Measurements from ENCODE around the gene KRTAP23-1. TPM values are rescaled to one million over a fixed set of nuclear protein-coding genes. Genes with fewer than 3 reads are reported as not detected.

KRTAP23-1 gene
- total RNA-seq, 1 donor = not detected

DNA sequence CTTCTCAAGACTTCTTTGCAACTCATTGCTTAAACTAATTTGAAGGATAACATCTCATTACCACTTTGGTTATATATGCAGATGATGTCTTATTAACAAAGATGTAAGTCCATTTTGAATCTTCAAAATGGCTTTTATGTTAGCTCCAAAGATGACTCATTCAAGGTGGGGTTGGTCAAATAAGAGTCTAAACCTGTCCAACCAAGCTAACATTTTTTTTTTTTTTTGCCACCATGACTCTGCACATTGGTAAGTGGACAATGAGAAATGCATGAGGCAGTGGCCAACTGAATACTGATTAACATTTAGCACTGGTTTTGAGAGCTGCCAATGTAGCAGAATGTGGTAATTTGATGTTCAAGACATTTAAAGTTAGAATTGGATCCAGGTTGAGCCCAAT lies 10.6 kb downstream of the KRTAP23-1 start:
- H4K20me1 ChIP-seq (ENCODE audit: insufficient read depth, low read length) = no peaks in the 10 kb centered on the region
- TF ChIP-seq, protein P1, sequence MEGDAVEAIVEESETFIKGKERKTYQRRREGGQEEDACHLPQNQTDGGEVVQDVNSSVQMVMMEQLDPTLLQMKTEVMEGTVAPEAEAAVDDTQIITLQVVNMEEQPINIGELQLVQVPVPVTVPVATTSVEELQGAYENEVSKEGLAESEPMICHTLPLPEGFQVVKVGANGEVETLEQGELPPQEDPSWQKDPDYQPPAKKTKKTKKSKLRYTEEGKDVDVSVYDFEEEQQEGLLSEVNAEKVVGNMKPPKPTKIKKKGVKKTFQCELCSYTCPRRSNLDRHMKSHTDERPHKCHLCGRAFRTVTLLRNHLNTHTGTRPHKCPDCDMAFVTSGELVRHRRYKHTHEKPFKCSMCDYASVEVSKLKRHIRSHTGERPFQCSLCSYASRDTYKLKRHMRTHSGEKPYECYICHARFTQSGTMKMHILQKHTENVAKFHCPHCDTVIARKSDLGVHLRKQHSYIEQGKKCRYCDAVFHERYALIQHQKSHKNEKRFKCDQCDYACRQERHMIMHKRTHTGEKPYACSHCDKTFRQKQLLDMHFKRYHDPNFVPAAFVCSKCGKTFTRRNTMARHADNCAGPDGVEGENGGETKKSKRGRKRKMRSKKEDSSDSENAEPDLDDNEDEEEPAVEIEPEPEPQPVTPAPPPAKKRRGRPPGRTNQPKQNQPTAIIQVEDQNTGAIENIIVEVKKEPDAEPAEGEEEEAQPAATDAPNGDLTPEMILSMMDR (IDR thresholded peaks at IDR 0.05; ENCODE audit: extremely low read depth, low read depth, low read length) = no peak
- H3K9me3 ChIP-seq (ENCODE audit: low read depth, low read length) = no peaks in the 10 kb centered on the region
- H3K4me1 ChIP-seq (ENCODE audit: insufficient read depth, low read length) = no peaks in the 10 kb centered on the region
- H3K79me2 ChIP-seq (ENCODE audit: insufficient read depth, low read length) = no peaks in the 10 kb centered on the region
- H3K4me2 ChIP-seq (ENCODE audit: insufficient read depth, low read length) = no peak overlapping the region
- no peak overlapping the region for H3K27ac ChIP-seq (ENCODE audit: low read depth, low read length)
- H3K36me3 ChIP-seq (ENCODE audit: insufficient read depth, low read length) = no peaks in the 10 kb centered on the region
- H2AFZ ChIP-seq (ENCODE audit: low read length) = no peak overlapping the region
- H3K27me3 ChIP-seq (ENCODE audit: insufficient read depth, low read length) = no peaks in the 10 kb centered on the region
- no peak for DNase-seq (ENCODE audit: insufficient read length, low spot score, missing footprints)
- no peak overlapping the region for H3K4me3 ChIP-seq (ENCODE audit: insufficient read depth, low read length)

- no peak for DNase-seq (ENCODE audit: insufficient read length, low spot score, missing footprints)
- H3K79me2 ChIP-seq (ENCODE audit: insufficient read depth, low read length) = no peaks in the 10 kb centered on the region
- H3K4me3 ChIP-seq (ENCODE audit: insufficient read depth, low read length) = no peak within 1 kb of the TSS
- TF ChIP-seq, protein P1 (IDR thresholded peaks at IDR 0.05; ENCODE audit: extremely low read depth, low read depth, low read length) = no peak
- no peaks in the 10 kb centered on the region for H3K36me3 ChIP-seq (ENCODE audit: insufficient read depth, low read length)
- no peaks in the 10 kb centered on the region for H3K9me3 ChIP-seq (ENCODE audit: low read depth, low read length)
- H3K4me2 ChIP-seq (ENCODE audit: insufficient read depth, low read length) = no peak within 1 kb of the TSS
- H2AFZ ChIP-seq (ENCODE audit: low read length) = no peak within 1 kb of the TSS
- no peaks in the 10 kb centered on the region for H3K27me3 ChIP-seq (ENCODE audit: insufficient read depth, low read length)
- H4K20me1 ChIP-seq (ENCODE audit: insufficient read depth, low read length) = no peaks in the 10 kb centered on the region
- no peaks in the 10 kb centered on the region for H3K4me1 ChIP-seq (ENCODE audit: insufficient read depth, low read length)
- no peak within 1 kb of the TSS for H3K27ac ChIP-seq (ENCODE audit: low read depth, low read length)
These were observed 11.1 kb downstream of the KRTAP23-1 start, which contains the start of gene KRTAP27-1 for GRCh38 chr21:30337276-30337744. TSS of gene KRTAP27-1 (minus strand) at chr21:30337694. CDS start at chr21:30337668, 26 bp downstream.

DNA sequence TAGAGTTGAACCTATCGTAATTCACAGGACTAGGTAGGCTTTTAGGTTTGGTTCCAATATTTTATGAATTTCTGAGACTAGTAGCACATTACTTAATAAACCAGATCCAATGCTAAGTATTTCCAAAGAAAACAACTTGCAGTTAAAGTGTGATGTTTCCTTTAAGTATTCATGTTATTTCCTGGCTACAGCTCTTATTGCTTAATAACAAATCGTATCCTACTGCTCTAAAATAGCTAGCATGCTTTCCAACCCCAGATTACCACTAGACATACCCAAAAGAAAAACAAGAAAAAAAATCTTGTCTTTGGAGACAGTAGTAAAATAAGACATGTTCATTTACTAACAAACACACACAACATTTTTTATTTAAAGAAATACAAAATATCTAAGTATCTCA lies 11.8 kb downstream of the KRTAP23-1 start:
- Histone ChIP-seq H3K4me2 (ENCODE audit: insufficient read depth, low read length) (no peak overlapping the region), H2AFZ (ENCODE audit: low read length) (no peak overlapping the region), H3K79me2 (ENCODE audit: insufficient read depth, low read length) (no peaks in the 10 kb centered on the region), H3K9me3 (ENCODE audit: low read depth, low read length) (no peaks in the 10 kb centered on the region), H3K4me3 (ENCODE audit: insufficient read depth, low read length) (no peak overlapping the region), H3K27me3 (ENCODE audit: insufficient read depth, low read length) (no peaks in the 10 kb centered on the region), H3K27ac (ENCODE audit: low read depth, low read length) (no peak overlapping the region), H3K36me3 (ENCODE audit: insufficient read depth, low read length) (no peaks in the 10 kb centered on the region), H3K4me1 (ENCODE audit: insufficient read depth, low read length) (no peaks in the 10 kb centered on the region), H4K20me1 (ENCODE audit: insufficient read depth, low read length) (no peaks in the 10 kb centered on the region)
- TF ChIP-seq, protein P1 (IDR thresholded peaks at IDR 0.05; ENCODE audit: extremely low read depth, low read depth, low read length) = no peak
- DNase-seq (ENCODE audit: insufficient read length, low spot score, missing footprints) = peak; percentile 65

DNA sequence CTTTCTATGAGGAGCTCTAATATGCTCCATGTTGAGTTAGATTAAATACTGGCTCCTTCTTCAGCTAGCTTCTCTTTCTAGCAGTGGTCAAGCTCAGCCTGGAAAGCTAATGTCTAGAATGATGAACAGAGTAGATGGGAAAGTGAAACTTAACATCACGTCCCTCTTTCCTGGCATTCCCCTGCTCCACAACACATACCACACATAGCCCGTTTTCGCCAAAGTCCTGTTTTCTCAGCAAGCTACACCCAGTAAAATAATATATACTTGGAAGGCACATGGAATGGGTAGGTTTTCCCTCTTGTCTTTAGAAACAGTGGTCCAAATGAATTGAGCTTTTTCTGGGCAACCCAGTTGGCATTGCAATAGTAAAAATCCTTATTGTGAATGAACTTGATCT lies 14.7 kb downstream of the KRTAP23-1 start:
- Histone ChIP-seq H4K20me1 (ENCODE audit: insufficient read depth, low read length) (no peaks in the 10 kb centered on the region), H3K4me1 (ENCODE audit: insufficient read depth, low read length) (no peaks in the 10 kb centered on the region), H3K27ac (ENCODE audit: low read depth, low read length) (no peak overlapping the region), H3K36me3 (ENCODE audit: insufficient read depth, low read length) (no peaks in the 10 kb centered on the region), H3K4me3 (ENCODE audit: insufficient read depth, low read length) (no peak overlapping the region), H3K27me3 (ENCODE audit: insufficient read depth, low read length) (no peaks in the 10 kb centered on the region), H2AFZ (ENCODE audit: low read length) (no peak overlapping the region), H3K79me2 (ENCODE audit: insufficient read depth, low read length) (no peaks in the 10 kb centered on the region), H3K4me2 (ENCODE audit: insufficient read depth, low read length) (no peak overlapping the region), H3K9me3 (ENCODE audit: low read depth, low read length) (no peaks in the 10 kb centered on the region)
- DNase-seq (ENCODE audit: insufficient read length, low spot score, missing footprints) = no peak
- TF ChIP-seq, protein P1 (IDR thresholded peaks at IDR 0.05; ENCODE audit: extremely low read depth, low read depth, low read length) = no peak
